Glomerular visceral epithelial cell (primary cell): ENCODE results near the gene TRPM3.
A peak's percentile ranks its signal among the peaks of the same experiment; 100 is the strongest.

Experiments
- DNase-seq: peaks from one replicate; pipeline ENCODE4 v3.0.0-alpha.2; 2016; ENCODE audit errors: extremely low spot score

The TRPM3 gene

GRCh38 chr9:70557661-70558369, 563.6 kb downstream of the TRPM3 start:
- no peak for DNase-seq

- DNase-seq, result no peak
Measured at GRCh38 chr9:70556771-70557170, 564.6 kb downstream of the TRPM3 start.

- DNase-seq, result no peak
Measured at GRCh38 chr9:70554881-70555280, 566.5 kb downstream of the TRPM3 start.

GRCh38 chr9:70553707-70554673, 567.4 kb downstream of the TRPM3 start:
- DNase-seq, result peak; percentile 65

- DNase-seq, result no peak
Measured at GRCh38 chr9:70552561-70552960, 568.9 kb downstream of the TRPM3 start.

- DNase-seq, result no peak
Measured at GRCh38 chr9:70551801-70552200, 569.6 kb downstream of the TRPM3 start.

GRCh38 chr9:70551396-70551795, 570.0 kb downstream of the TRPM3 start:
- DNase-seq, result no peak

GRCh38 chr9:70549926-70550325, 571.5 kb downstream of the TRPM3 start:
- DNase-seq, result no peak

GRCh38 chr9:70542311-70542931, 579.0 kb downstream of the TRPM3 start:
- DNase-seq, result no peak

- no peak for DNase-seq
Measured at GRCh38 chr9:70540016-70540415, 581.4 kb downstream of the TRPM3 start.

GRCh38 chr9:70539526-70539925, 581.9 kb downstream of the TRPM3 start:
- DNase-seq, result no peak

GRCh38 chr9:70539001-70539400, 582.4 kb downstream of the TRPM3 start:
- no peak for DNase-seq

GRCh38 chr9:70537084-70537483, 584.3 kb downstream of the TRPM3 start:
- no peak for DNase-seq

- no peak for DNase-seq
Measured at GRCh38 chr9:70535546-70536323, 585.7 kb downstream of the TRPM3 start.

- no peak for DNase-seq
Measured at GRCh38 chr9:70534471-70534870, 587.0 kb downstream of the TRPM3 start.

GRCh38 chr9:70534061-70534460, 587.4 kb downstream of the TRPM3 start:
- DNase-seq, result no peak

- no peak for DNase-seq
Measured at GRCh38 chr9:70533492-70533891, 587.9 kb downstream of the TRPM3 start.

- DNase-seq, result no peak
Measured at GRCh38 chr9:70532716-70533115, 588.7 kb downstream of the TRPM3 start.

- DNase-seq, result no peak
Measured at GRCh38 chr9:70531311-70531710, 590.1 kb downstream of the TRPM3 start.

- no peak for DNase-seq
Measured at GRCh38 chr9:70530716-70531115, 590.7 kb downstream of the TRPM3 start.

GRCh38 chr9:70529833-70530232, 591.6 kb downstream of the TRPM3 start:
- DNase-seq, result no peak

GRCh38 chr9:70529377-70529776, 592.0 kb downstream of the TRPM3 start:
- DNase-seq, result no peak
